A549 (cell line): ENCODE results near the gene ZSWIM5. TPM values are rescaled to one million over a fixed set of nuclear protein-coding genes. Genes with fewer than 3 reads are reported as not detected.

ENCODE experiments used
- ATAC-seq, 2 experiments: fragments of 200-7000 bp in 1 of 2; fragments of >200 bp in 1 of 2; cut with Nextera tagmentation in 1 of 2; cut with Tn5 transposase in 1 of 2; 3 replicates each; pipeline versions ENCODE4 v1.8.0 to v1.9.1; 2018 to 2020; ENCODE audit warnings: mild to moderate bottlenecking in 1 of 2, moderate library complexity in 1 of 2
- CTCF ChIA-PET: fragments of 300-600 bp; sonication (Branson Sonifier 250); formaldehyde crosslinking; extraction: SDS; loops from one replicate; lab custom pipeline; 2021; ENCODE audit warnings: antibody characterized with exemption, inconsistent platforms; lab: Yijun Ruan, JAX
- POLR2A ChIA-PET: fragments of 350-600 bp; formaldehyde crosslinking; extraction: SDS; loops from one replicate; lab custom pipeline; 2021; ENCODE audit warnings: antibody characterized with exemption, inconsistent platforms; lab: Yijun Ruan, JAX
- DNase-seq, 2 experiments: peaks; one replicate each; pipeline versions ENCODE4 v3.0.0 to v3.0.0-alpha.2; 2011 to 2016; ENCODE audit warnings: low read depth in 1 of 2, low spot score in 1 of 2
- FAIRE-seq: peaks from 2 replicates; lab custom pipeline; 2011; peaks lifted over from hg19 to GRCh38; lab: Jason Lieb, UNC
- H3K27ac ChIP-seq, 2 experiments: fragments of >200 bp; sonication (Bioruptor Twin); formaldehyde crosslinking; 3 replicates each; pipeline ENCODE4 v1.5.1; 2016 to 2017
- H3K4me1 ChIP-seq: fragments of >200 bp; sonication (Bioruptor Twin); formaldehyde crosslinking; 3 replicates; pipeline ENCODE4 v1.6.1; 2016
- H3K4me2 ChIP-seq: fragments of >200 bp; sonication (Bioruptor Twin); formaldehyde crosslinking; 3 replicates; pipeline ENCODE4 v1.6.1; 2016
- H3K4me3 ChIP-seq: fragments of >200 bp; sonication (Bioruptor Twin); formaldehyde crosslinking; 3 replicates; pipeline ENCODE4 v1.5.1; 2016
- H3K9me3 ChIP-seq: fragments of >200 bp; sonication (Bioruptor Twin); formaldehyde crosslinking; 3 replicates; pipeline ENCODE4 v1.6.1; 2016
- BHLHE40 ChIP-seq: IDR thresholded peaks from 2 replicates; pipeline ENCODE4 v1.6.1; 2012; ENCODE audit warnings: low read depth, low read length, inconsistent platforms
- EHF ChIP-seq: fragments of 250-450 bp; sonication (Bioruptor Pico); IDR thresholded peaks from 2 replicates; pipeline ENCODE4 v1.5.0; 2020; ENCODE audit warnings: mild to moderate bottlenecking
- EHMT2 ChIP-seq: fragments of 200-600 bp; sonication (generic); IDR thresholded peaks from 2 replicates; pipeline ENCODE4 v1.6.1; 2016; ENCODE audit warnings: antibody characterized with exemption, low read depth, mild to moderate bottlenecking, moderate library complexity
- EP300 ChIP-seq, 2 experiments: fragments of >200 bp; sonication (Bioruptor Twin); formaldehyde crosslinking; IDR thresholded peaks; 2 replicates in 1 of 2; 3 replicates in 1 of 2; pipeline ENCODE4 v1.6.1; 2016 to 2017
- ESRRA ChIP-seq: fragments of 150-350 bp; IDR thresholded peaks from 2 replicates; pipeline ENCODE4 v1.6.1; 2014; ENCODE audit warnings: mild to moderate bottlenecking, low read length, borderline replicate concordance
- FOSB ChIP-seq: fragments of 250-450 bp; sonication (Bioruptor Pico); IDR thresholded peaks from 2 replicates; pipeline ENCODE4 v1.5.0; 2020; ENCODE audit warnings: mild to moderate bottlenecking, moderate library complexity
- FOSL2 ChIP-seq, 2 experiments: fragments of 450-650 bp in 1 of 2; fragments of >200 bp in 1 of 2; sonication (Bioruptor Twin) in 1 of 2; formaldehyde crosslinking; IDR thresholded peaks; 2 replicates each; pipeline versions ENCODE4 v1.5.0 to v1.6.1; 2016 to 2020; ENCODE audit warnings: mild to moderate bottlenecking in 1 of 2, moderate library complexity in 1 of 2
- GATA3 ChIP-seq: IDR thresholded peaks from 2 replicates; pipeline ENCODE4 v1.6.1; 2012; ENCODE audit warnings: borderline replicate concordance
- HOXB5 ChIP-seq: fragments of 250-450 bp; sonication (Bioruptor Pico); IDR thresholded peaks from 2 replicates; pipeline ENCODE4 v1.5.0; 2020; ENCODE audit warnings: mild to moderate bottlenecking, moderate library complexity
- NPAS2 ChIP-seq: fragments of 250-450 bp; sonication (Bioruptor Pico); IDR thresholded peaks from 2 replicates; pipeline ENCODE4 v1.8.0; 2022; ENCODE audit warnings: mild to moderate bottlenecking, moderate library complexity, borderline replicate concordance
- NR3C1 ChIP-seq: fragments of >200 bp; sonication (Bioruptor Twin); formaldehyde crosslinking; IDR thresholded peaks from 3 replicates; pipeline ENCODE4 v1.6.1; 2017
- POLR2A ChIP-seq: IDR thresholded peaks from 2 replicates; pipeline ENCODE4 v1.6.1; 2012; ENCODE audit warnings: mild to moderate bottlenecking, low read length
- RCOR1 ChIP-seq: fragments of 150-350 bp; IDR thresholded peaks from 2 replicates; pipeline ENCODE4 v1.6.1; 2014; ENCODE audit warnings: antibody characterized with exemption, low read length, low read depth
- TFCP2L1 ChIP-seq: fragments of 250-450 bp; sonication (Bioruptor Pico); IDR thresholded peaks from 2 replicates; pipeline ENCODE4 v1.5.0; 2021; ENCODE audit warnings: mild to moderate bottlenecking
- ZC3H11A ChIP-seq: fragments of 450-650 bp; IDR thresholded peaks from 2 replicates; pipeline ENCODE4 v1.6.1; 2014; ENCODE audit warnings: antibody characterized with exemption, mild to moderate bottlenecking
- ZNF302 ChIP-seq: fragments of 250-450 bp; sonication (Bioruptor Pico); IDR thresholded peaks from 2 replicates; pipeline ENCODE4 v1.9.0; 2021; ENCODE audit warnings: inconsistent platforms, mild to moderate bottlenecking, moderate library complexity
- WGBS: methylation state at CpG from one replicate; pipeline ENCODE4 v1.1.6; 2017; ENCODE audit errors: missing lambda C conversion rate; 5-methylcytosine and 5-hydroxymethylcytosine counted together
- polyA plus RNA-seq, 4 experiments: library from polyadenylated mRNA; depleted of rRNA in 3 of 4; stranded (reverse); fragments of >200 nt; fragmentation: RNase III in 1 of 4; extraction: RNeasy Plus Mini Kit Qiagen cat#74134 plus additional on column Dnase treatment in 1 of 4; gene quantifications; 2 replicates in 3 of 4; 3 replicates in 1 of 4; pipeline ENCODE4 v1.2.3, GENCODE V29; 2011 to 2017
- TF ChIP-seq, protein P1 (sequence below): fragments of 200-600 bp; sonication (generic); IDR thresholded peaks from 2 replicates; pipeline ENCODE4 v1.6.1; 2016; ENCODE audit warnings: antibody characterized with exemption, mild to moderate bottlenecking, moderate library complexity
- TF ChIP-seq, protein P2 (sequence below): IDR thresholded peaks from 2 replicates; pipeline ENCODE4 v1.6.1; 2012; ENCODE audit warnings: low read depth, borderline replicate concordance
- TF ChIP-seq, protein P3 (sequence below): fragments of >200 bp; sonication (Bioruptor Twin); formaldehyde crosslinking; IDR thresholded peaks from 2 replicates; pipeline ENCODE4 v1.6.1; 2016
- TF ChIP-seq, protein P4 (sequence below): IDR thresholded peaks from 2 replicates; pipeline ENCODE4 v1.6.1; 2012
- TF ChIP-seq, protein P5 (sequence below): fragments of 250-450 bp; sonication (Bioruptor Pico); IDR thresholded peaks from 2 replicates; pipeline ENCODE4 v1.5.0; 2020; ENCODE audit warnings: low read depth, mild to moderate bottlenecking, moderate library complexity
- TF ChIP-seq, protein P6 (sequence below): fragments of 250-450 bp; sonication (Bioruptor Pico); IDR thresholded peaks from 2 replicates; pipeline ENCODE4 v1.5.0; 2021; ENCODE audit warnings: mild to moderate bottlenecking, moderate library complexity, borderline replicate concordance

ZSWIM5 gene
- polyA plus RNA-seq, 2 of the 4 experiments (the other 2 are of a cell fraction), result 0.52 to 1.3 TPM

DNA sequence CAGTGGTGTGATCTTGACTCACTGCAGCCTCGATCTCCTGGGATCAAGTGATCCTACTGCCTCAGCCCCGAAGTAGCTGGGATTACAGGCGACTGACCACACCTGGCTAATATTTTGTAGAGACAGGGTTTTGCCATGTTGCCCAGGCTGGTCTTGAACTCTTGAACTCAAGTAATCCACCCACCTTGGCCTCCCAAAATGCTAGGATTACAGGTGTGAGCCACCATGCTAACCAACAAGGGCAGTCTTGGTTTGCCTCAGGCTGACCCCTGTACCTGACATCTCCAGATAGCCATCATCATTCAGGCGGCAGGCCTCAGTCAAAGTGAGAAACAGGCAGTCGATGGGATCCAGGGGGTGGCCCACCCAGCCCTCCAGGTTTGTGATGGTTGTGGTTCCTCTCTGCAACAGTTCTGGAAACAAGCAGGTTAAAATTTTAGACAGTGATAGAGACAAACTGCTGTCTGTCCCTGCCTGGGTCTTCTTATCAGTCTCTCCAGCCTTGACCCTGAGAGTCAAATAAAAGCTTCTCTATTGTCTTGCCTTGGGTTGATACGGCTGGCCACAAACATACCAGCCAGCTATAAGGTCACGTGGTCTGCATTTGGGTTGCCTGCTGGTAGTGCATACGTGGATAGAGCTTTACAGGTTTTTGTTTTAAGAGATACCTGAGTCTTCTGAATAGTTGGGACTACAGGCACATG is 167.6 kb downstream of the ZSWIM5 start (continued):
- TF ChIP-seq, protein P1, sequence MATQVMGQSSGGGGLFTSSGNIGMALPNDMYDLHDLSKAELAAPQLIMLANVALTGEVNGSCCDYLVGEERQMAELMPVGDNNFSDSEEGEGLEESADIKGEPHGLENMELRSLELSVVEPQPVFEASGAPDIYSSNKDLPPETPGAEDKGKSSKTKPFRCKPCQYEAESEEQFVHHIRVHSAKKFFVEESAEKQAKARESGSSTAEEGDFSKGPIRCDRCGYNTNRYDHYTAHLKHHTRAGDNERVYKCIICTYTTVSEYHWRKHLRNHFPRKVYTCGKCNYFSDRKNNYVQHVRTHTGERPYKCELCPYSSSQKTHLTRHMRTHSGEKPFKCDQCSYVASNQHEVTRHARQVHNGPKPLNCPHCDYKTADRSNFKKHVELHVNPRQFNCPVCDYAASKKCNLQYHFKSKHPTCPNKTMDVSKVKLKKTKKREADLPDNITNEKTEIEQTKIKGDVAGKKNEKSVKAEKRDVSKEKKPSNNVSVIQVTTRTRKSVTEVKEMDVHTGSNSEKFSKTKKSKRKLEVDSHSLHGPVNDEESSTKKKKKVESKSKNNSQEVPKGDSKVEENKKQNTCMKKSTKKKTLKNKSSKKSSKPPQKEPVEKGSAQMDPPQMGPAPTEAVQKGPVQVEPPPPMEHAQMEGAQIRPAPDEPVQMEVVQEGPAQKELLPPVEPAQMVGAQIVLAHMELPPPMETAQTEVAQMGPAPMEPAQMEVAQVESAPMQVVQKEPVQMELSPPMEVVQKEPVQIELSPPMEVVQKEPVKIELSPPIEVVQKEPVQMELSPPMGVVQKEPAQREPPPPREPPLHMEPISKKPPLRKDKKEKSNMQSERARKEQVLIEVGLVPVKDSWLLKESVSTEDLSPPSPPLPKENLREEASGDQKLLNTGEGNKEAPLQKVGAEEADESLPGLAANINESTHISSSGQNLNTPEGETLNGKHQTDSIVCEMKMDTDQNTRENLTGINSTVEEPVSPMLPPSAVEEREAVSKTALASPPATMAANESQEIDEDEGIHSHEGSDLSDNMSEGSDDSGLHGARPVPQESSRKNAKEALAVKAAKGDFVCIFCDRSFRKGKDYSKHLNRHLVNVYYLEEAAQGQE, result no peak
- TF ChIP-seq GATA3, result no peak
- TF ChIP-seq ZC3H11A, result no peak
- TF ChIP-seq NR3C1, result no peak
- no peak for TF ChIP-seq POLR2A
- TF ChIP-seq TFCP2L1 (CRISPR knock-in tag), result no peak
- TF ChIP-seq EHMT2, result no peak
- TF ChIP-seq ESRRA, result no peak

DNA sequence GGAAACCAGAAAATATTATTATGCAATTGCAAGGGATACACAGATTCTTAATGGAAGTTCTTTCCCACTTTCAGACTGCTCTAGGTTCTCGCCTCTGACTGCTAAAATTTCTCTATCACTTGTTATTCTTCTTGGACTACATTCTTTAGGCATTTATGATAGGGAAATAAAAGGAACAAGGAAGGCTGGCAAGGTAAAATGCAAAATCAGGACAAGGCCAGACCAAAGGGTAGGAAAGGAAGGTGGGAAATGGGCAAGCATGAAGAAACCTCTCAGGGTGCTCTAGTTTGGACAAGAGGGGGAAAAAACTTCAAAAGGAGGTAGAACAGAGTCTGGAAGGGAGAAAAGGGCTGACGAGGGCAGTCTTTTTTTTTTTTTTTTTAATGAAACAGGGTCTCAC is 168.2 kb downstream of the ZSWIM5 start:
- ChIA-PET CTCF (no interaction called here), POLR2A (no interaction called here)
- Histone ChIP-seq H3K9me3 (no peaks in the 10 kb centered on the region), H3K4me1 (peaks cover 11% of the 10 kb centered on the region; the same call in 2 of the 3 replicates), H3K4me2 (no peak overlapping the region; the same call in 2 of the 3 replicates), H3K27ac (no peak overlapping the region), H3K4me3 (no peak overlapping the region)
- no peak for DNase-seq
- ATAC-seq, result no peak
- TF ChIP-seq, protein P2, sequence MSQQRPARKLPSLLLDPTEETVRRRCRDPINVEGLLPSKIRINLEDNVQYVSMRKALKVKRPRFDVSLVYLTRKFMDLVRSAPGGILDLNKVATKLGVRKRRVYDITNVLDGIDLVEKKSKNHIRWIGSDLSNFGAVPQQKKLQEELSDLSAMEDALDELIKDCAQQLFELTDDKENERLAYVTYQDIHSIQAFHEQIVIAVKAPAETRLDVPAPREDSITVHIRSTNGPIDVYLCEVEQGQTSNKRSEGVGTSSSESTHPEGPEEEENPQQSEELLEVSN, result no peak
- TF ChIP-seq NR3C1 (no peak), RCOR1 (no peak), HOXB5 (CRISPR knock-in tag) (no peak)
- TF ChIP-seq, protein P3, sequence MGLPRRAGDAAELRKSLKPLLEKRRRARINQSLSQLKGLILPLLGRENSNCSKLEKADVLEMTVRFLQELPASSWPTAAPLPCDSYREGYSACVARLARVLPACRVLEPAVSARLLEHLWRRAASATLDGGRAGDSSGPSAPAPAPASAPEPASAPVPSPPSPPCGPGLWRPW, result no peak
- 90% methylated on average over 2 of the region's 2 CpGs for WGBS
- no peak for FAIRE-seq

DNA sequence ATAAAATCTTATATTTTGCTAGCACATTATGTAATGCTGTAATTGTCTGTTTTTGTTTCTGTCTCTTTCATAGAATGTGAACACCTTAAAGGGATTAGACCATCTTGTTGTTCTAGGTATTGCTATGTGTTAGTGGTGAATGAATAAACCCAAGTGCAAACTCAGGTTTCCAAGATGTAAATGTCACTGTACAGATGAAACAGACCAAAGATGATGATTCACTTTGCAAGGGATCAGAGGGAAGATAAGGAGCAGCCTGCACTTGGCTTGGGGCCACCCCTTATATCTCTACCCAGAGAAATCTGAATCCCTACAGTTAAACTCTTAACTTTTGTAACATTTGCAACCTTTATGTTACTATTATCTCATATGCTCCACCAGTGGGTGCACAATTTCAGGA is 168.9 kb downstream of the ZSWIM5 start:
- ChIA-PET POLR2A (no interaction called here), CTCF (interaction anchor here (1.1 kb wide), 1 partner anchor 25 kb away, joined by 3 read pairs; no protein-coding TSS in a partner anchor)
- H3K4me3 ChIP-seq, result no peak overlapping the region
- TF ChIP-seq ZC3H11A (no peak), ZNF302 (CRISPR knock-in tag) (no peak), FOSB (CRISPR knock-in tag) (no peak), FOSL2 (IDR thresholded peaks at IDR 0.05) (no peak), FOSL2 (CRISPR knock-in tag; IDR thresholded peaks at IDR 0.05) (no peak), BHLHE40 (no peak), TFCP2L1 (CRISPR knock-in tag) (no peak), NPAS2 (CRISPR knock-in tag) (no peak), EHF (no peak), HOXB5 (CRISPR knock-in tag) (no peak), EP300 (IDR thresholded peaks at IDR 0.05) (no peak)
- TF ChIP-seq, protein P4, sequence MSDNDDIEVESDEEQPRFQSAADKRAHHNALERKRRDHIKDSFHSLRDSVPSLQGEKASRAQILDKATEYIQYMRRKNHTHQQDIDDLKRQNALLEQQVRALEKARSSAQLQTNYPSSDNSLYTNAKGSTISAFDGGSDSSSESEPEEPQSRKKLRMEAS, result no peak
- TF ChIP-seq, protein P5, sequence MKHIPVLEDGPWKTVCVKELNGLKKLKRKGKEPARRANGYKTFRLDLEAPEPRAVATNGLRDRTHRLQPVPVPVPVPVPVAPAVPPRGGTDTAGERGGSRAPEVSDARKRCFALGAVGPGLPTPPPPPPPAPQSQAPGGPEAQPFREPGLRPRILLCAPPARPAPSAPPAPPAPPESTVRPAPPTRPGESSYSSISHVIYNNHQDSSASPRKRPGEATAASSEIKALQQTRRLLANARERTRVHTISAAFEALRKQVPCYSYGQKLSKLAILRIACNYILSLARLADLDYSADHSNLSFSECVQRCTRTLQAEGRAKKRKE (CRISPR knock-in tag), result no peak
- TF ChIP-seq, protein P6, sequence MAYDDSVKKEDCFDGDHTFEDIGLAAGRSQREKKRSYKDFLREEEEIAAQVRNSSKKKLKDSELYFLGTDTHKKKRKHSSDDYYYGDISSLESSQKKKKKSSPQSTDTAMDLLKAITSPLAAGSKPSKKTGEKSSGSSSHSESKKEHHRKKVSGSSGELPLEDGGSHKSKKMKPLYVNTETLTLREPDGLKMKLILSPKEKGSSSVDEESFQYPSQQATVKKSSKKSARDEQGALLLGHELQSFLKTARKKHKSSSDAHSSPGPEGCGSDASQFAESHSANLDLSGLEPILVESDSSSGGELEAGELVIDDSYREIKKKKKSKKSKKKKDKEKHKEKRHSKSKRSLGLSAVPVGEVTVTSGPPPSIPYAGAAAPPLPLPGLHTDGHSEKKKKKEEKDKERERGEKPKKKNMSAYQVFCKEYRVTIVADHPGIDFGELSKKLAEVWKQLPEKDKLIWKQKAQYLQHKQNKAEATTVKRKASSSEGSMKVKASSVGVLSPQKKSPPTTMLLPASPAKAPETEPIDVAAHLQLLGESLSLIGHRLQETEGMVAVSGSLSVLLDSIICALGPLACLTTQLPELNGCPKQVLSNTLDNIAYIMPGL (CRISPR knock-in tag), result no peak
- TF ChIP-seq, all 56 proteins: peak for 0
- Histone ChIP-seq H3K4me2 (peak overlapping the region; percentile 30; the same call in 2 of the 3 replicates), H3K4me1 (peaks cover 11% of the 10 kb centered on the region; the same call in 2 of the 3 replicates), H3K9me3 (no peaks in the 10 kb centered on the region), H3K27ac (no peak overlapping the region)
- ATAC-seq, result peak in 1 of 2 experiments; percentile 42; a peak in 2 of 6 replicates
- FAIRE-seq, result no peak
- DNase-seq, result peak in 1 of 2 experiments; percentile 9
